Stimulated activated naive B cell treated with anti-CD40 and anti-IgM and Interleukin-4, amounts not matched to agents 10 μg/mL and 1 μg/mL and 100 μg/mL, for 72 hours (primary cell): ENCODE results near the gene CELF2.
A peak's percentile ranks its signal among the peaks of the same experiment; 100 is the strongest.

Source experiments
- ATAC-seq, 2 donors: fragments of 150-1000 bp; cut with Tn5 transposase; replicated peaks; 2 replicates each; pipeline ENCODE4 v1.10.0; 2021; ENCODE audit warnings: moderate library complexity in 1 of 2
- DNase-seq: peaks from one replicate; pipeline ENCODE4 v3.0.0; 2021
- H3K27ac Mint-ChIP-seq: one replicate; pipeline ENCODE4 v1.8.0; 2022; ENCODE audit warnings: mild to moderate bottlenecking, mixed read lengths
- H3K27me3 Mint-ChIP-seq, 2 donors: one replicate each; pipeline ENCODE4 v1.8.0; 2022; ENCODE audit warnings: mixed read lengths in 2 of 2
- H3K36me3 Mint-ChIP-seq, 2 donors: one replicate each; pipeline ENCODE4 v1.8.0; 2022; ENCODE audit warnings: mixed read lengths in 2 of 2, mild to moderate bottlenecking in 1 of 2
- H3K4me1 Mint-ChIP-seq, 2 donors: one replicate each; pipeline ENCODE4 v1.8.0; 2022; ENCODE audit warnings: mixed read lengths in 2 of 2, mild to moderate bottlenecking in 1 of 2
- H3K4me3 Mint-ChIP-seq, 2 donors: one replicate each; pipeline ENCODE4 v1.8.0; 2022; ENCODE audit warnings: mild to moderate bottlenecking in 2 of 2, mixed read lengths in 2 of 2, moderate library complexity in 1 of 2
- H3K9me3 Mint-ChIP-seq, 2 donors: one replicate each; pipeline ENCODE4 v1.8.0; 2022; ENCODE audit warnings: mixed read lengths in 2 of 2, mild to moderate bottlenecking in 1 of 2

The CELF2 gene

DNA sequence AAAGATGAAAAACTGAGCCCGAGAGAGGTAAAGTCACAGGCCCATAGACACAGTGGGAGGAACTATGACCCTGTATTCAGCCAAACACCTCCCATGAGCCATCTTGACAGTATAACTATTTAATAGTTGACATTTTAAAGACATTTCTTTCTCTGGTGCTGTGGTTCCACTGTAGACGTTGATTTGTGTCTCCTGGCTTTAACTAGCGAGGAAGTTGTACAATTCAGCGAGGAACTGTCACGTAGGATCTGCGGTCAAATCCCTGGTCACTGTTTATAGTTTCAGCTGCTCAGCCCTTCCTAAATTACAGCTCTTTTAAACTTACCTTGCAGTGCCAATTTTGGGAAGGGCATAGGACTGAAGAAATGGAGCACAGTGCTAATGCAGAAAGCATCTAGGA lies 7.1 kb upstream of the CELF2 start:
- no peaks in the 10 kb centered on the region for H3K9me3 Mint-ChIP-seq
- H3K27ac Mint-ChIP-seq, result no peak overlapping the region
- no peak overlapping the region for H3K4me3 Mint-ChIP-seq
- H3K36me3 Mint-ChIP-seq, result no peaks in the 10 kb centered on the region
- ATAC-seq (no peak), DNase-seq (no peak)
- peaks cover 2 to 4% of the 10 kb centered on the region in 2 donors for H3K4me1 Mint-ChIP-seq
- H3K27me3 Mint-ChIP-seq, result peaks cover 70 to 72% of the 10 kb centered on the region in 2 donors

DNA sequence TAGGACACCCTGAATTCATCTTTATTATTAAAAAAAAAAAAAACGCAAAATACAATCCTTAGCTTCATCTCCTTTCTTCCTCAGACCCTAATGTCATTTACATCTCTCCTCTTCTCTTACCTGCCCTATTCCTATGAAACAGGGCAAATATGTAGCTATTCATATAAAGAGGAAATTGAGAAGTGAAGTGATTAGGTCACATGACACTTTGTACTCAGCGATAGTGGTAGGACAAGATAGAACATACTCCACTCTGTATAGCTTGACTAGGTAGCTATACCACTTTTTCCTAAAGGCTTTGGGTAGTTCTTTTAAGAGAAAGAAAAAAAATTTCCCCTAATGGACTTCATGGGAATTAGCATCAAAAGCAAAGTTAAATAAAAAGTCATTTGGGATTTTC lies 6.2 kb upstream of the CELF2 start:
- no peak overlapping the region for H3K4me3 Mint-ChIP-seq
- H3K36me3 Mint-ChIP-seq, result no peaks in the 10 kb centered on the region
- no peak overlapping the region for H3K27ac Mint-ChIP-seq
- H3K9me3 Mint-ChIP-seq, result no peaks in the 10 kb centered on the region
- DNase-seq (no peak), ATAC-seq (no peak)
- peaks cover 2 to 4% of the 10 kb centered on the region in 2 donors for H3K4me1 Mint-ChIP-seq
- H3K27me3 Mint-ChIP-seq, result peaks cover 62 to 63% of the 10 kb centered on the region in 2 donors

DNA sequence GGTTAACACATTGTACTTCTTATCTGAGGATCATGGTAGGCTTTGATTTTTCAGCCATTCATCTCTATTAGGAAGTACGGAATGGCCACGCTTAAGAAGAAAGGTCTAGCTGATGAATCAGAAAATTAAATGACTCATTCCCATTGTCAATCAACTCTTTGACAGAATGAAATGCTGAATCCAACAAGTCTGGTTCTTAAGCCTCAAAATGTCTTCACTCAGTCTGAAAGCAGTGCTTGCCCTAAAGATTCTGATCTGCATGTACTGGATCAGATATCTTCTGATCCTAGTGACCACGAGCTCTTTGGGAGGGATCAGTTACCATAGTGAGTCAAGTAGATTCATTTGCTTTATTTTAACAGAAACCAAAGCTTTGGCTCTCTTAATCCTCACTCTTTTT lies 5.7 kb upstream of the CELF2 start:
- H3K27ac Mint-ChIP-seq, result no peak overlapping the region

DNA sequence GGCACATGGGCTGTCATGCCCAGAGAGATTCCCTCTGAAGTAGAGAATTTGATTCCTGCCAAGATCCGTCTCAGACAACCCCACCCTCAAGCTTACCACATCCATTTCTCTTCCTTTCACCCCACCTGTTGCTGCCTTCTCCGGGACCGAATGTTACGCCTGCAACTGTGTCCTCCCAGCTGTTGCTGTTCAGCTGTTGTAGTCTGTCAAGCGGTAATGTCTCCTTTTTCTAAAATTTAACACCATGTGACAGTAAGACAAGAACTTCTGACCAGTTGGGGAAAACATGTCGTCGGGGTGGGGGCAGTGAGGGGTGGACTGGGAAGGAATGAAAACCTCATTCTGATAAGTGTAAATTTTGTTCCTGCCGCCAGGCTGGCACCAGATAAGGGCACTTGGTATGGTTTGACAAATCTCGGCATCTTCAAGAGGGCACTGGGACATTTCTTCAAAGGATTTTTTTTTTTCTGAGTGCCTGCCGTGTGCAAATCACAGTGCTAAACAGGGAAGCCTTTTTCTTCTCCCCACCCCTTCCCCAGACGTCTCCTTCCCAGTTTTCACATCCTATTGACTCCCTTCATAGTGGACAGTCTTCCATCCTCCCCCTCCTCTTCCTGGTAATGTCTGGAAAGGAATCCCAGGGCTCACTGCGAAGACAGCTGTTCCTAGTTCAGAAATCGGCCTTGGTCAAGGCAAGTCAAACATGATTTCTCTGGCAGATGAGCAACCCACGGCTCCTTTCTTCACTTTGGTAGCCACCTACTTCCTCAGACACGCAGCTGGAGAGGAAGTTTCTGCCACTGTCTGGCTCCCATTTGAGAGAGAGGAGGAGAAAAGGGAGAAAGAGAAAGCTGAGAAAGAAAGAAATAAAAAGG lies 5.0 kb upstream of the CELF2 start:
- H3K4me3 Mint-ChIP-seq, result no peak overlapping the region
- no peak overlapping the region for H3K27ac Mint-ChIP-seq
- no peak for DNase-seq
- H3K36me3 Mint-ChIP-seq, result no peaks in the 10 kb centered on the region
- no peaks in the 10 kb centered on the region for H3K9me3 Mint-ChIP-seq
- ATAC-seq, result no peak
- H3K27me3 Mint-ChIP-seq, result peaks cover 59 to 66% of the 10 kb centered on the region in 2 donors
- peaks cover 2 to 4% of the 10 kb centered on the region in 2 donors for H3K4me1 Mint-ChIP-seq

More for the DNA sequence above, 5.7 kb upstream of the CELF2 start:
- peaks cover 2 to 4% of the 10 kb centered on the region in 2 donors for H3K4me1 Mint-ChIP-seq
- ATAC-seq, result no peak
- H3K4me3 Mint-ChIP-seq, result no peak overlapping the region
- peaks cover 62% of the 10 kb centered on the region in 2 donors for H3K27me3 Mint-ChIP-seq
- no peaks in the 10 kb centered on the region for H3K9me3 Mint-ChIP-seq
- DNase-seq, result no peak
- no peaks in the 10 kb centered on the region for H3K36me3 Mint-ChIP-seq

DNA sequence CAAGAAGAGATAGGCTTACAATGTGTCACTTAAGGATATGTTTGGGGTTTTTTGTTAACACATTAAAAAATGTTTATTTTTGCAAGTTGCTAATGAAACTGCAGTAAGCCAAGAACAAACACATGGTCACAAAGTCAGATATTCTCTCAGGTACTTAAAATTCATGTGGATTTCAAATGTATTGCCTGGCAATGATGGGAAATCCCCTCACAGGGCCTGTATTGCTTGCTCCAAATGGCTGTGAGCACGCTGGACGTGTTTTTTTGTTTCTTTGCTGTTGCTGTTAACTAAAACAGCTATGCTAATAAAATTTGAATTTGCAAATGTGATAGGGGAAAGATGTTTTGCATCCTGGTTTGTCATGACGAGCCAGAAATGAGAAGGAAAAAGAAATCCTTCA lies 3.8 kb upstream of the CELF2 start:
- no peaks in the 10 kb centered on the region for H3K9me3 Mint-ChIP-seq

DNA sequence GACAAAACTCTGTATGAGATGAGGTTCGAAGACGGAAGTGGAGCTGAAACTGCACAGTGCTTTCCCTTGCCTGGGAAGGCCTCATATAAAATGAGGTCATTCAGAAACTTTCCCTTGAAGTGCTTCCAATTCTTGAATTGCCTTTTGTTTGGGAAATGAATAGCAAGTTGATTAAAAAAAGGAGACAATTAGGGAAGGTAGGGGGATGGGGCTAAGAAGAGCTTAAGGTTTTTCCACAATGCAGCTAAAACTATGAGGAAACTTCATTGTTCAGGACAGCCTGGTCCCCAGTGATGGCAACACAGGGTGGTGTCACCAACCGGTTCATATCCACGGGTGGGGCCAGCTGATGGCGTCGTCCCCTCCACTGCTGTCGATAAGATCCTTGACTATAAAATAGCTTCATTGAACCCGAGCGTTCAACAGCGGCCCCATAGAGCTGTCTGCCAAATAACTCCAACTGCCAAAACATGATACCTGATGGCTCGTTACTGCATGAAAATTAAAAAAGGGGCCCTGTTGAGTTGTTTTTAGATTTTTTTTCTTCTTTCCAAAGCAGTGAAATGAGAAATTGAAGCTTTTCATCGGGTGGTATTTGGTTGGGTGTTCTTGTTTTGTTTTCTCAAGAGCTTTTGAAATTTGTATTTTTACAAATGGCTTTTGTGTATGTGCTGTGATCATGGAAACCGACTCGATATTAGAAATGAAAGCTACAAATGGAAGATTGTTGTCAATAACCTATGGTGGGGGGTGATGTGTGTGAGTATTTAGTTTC lies 2.8 kb upstream of the CELF2 start:
- no peaks in the 10 kb centered on the region for H3K36me3 Mint-ChIP-seq
- no peaks in the 10 kb centered on the region for H3K9me3 Mint-ChIP-seq
- ATAC-seq (no peak), DNase-seq (no peak)
- no peak overlapping the region for H3K27ac Mint-ChIP-seq
- no peak overlapping the region for H3K4me3 Mint-ChIP-seq
- peaks cover 8 to 11% of the 10 kb centered on the region in 2 donors for H3K4me1 Mint-ChIP-seq
- H3K27me3 Mint-ChIP-seq, result peaks cover 52 to 64% of the 10 kb centered on the region in 2 donors

More for the DNA sequence above, 3.8 kb upstream of the CELF2 start:
- Mint-ChIP-seq H3K4me3 (no peak overlapping the region), H3K4me1 (peaks cover 5 to 8% of the 10 kb centered on the region in 2 donors), H3K27ac (no peak overlapping the region), H3K36me3 (no peaks in the 10 kb centered on the region), H3K27me3 (peaks cover 51 to 63% of the 10 kb centered on the region in 2 donors)
- ATAC-seq (no peak), DNase-seq (no peak)

DNA sequence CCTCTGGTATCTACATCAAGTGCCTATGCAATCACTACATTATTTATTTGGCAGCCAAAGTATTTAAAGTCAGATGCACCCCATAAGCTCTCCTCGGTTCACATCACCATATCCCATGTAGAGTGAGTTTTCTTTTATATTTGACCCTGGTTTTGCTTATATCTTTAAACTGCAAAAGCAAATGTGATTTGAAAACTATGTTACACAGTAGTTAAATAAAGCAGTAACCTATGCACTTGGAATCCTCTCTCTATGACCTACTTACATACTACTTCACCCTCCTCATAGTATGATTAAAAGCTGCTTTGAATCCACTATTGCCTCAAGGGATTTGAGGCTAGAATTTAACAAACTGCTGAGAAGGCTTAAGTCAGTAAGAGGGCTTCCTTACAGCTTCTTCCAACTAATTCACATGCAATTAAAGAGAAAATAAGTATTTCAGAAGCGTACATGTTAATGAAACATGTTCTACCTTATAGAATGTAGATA lies 2.2 kb upstream of the CELF2 start:
- Mint-ChIP-seq H3K4me3 (no peak overlapping the region), H3K27ac (no peak overlapping the region), H3K9me3 (no peaks in the 10 kb centered on the region), H3K27me3 (peaks cover 53 to 64% of the 10 kb centered on the region in 2 donors), H3K4me1 (peaks cover 8 to 11% of the 10 kb centered on the region in 2 donors), H3K36me3 (no peaks in the 10 kb centered on the region)
- DNase-seq, result no peak
- no peak for ATAC-seq

DNA sequence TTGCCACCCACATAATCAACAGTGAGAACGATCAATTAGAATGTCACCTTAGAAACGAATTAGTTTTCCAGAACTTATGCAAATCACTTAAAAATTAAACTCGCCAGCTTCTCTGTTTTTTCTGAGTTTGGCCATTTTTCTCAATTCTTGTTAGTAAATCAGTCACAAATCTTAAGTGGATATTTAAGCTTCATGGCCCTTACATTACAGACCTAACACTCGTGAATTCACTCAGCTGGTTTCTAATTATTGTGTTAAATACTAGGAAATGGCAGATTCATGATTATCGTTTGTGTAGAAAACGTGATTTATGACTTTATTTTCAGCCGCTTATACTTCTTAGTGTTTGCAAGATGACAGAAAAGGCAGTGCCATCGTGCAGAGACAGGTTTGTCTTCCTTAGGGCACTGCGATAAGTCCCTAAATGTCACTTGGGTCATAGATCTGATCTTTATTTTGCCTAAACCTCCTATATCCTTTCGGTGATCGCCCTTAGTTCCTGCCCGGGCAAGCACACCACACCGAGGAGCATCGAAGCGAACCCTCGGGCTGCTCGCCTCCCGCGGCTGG lies 587 bp upstream of the CELF2 start:
- Mint-ChIP-seq H3K27me3 (peaks cover 47 to 56% of the 10 kb centered on the region in 2 donors), H3K4me3 (peak overlapping the region; percentile 74 to 80), H3K36me3 (no peaks in the 10 kb centered on the region), H3K27ac (peak overlapping the region; percentile 59), H3K4me1 (peaks cover 8 to 11% of the 10 kb centered on the region in 2 donors), H3K9me3 (no peaks in the 10 kb centered on the region)
- DNase-seq, result no peak
- peak; percentile 64 to 68 for ATAC-seq

DNA sequence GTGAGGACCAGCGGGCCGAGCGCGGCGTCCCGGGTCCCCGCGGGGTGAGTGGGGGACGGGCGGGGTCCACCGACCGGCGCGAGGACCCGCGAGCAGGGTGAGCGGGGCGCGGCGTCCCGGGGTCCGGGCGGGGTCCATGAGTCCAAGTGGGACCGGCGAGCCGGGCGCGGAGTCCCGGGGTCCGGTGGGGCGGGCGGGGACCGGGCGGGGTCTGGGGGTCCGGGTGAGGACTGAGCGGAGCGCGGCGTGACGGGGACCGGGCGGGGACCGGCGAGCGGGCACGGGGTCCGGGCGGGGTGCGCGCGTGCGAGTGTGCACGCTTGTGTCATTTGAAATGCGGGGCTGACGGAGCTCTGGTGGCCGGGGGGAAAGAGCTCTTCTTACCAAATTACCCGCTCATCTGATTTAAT lies 765 bp downstream of the CELF2 start:
- no peak for DNase-seq
- peaks cover 6 to 7% of the 10 kb centered on the region in 2 donors for H3K4me1 Mint-ChIP-seq
- H3K4me3 Mint-ChIP-seq, result peak overlapping the region; percentile 69 to 83
- no peaks in the 10 kb centered on the region for H3K9me3 Mint-ChIP-seq
- ATAC-seq, result peak; percentile 36 to 45
- H3K36me3 Mint-ChIP-seq, result no peaks in the 10 kb centered on the region
- H3K27ac Mint-ChIP-seq, result no peak overlapping the region
- peaks cover 48% of the 10 kb centered on the region in 2 donors for H3K27me3 Mint-ChIP-seq

DNA sequence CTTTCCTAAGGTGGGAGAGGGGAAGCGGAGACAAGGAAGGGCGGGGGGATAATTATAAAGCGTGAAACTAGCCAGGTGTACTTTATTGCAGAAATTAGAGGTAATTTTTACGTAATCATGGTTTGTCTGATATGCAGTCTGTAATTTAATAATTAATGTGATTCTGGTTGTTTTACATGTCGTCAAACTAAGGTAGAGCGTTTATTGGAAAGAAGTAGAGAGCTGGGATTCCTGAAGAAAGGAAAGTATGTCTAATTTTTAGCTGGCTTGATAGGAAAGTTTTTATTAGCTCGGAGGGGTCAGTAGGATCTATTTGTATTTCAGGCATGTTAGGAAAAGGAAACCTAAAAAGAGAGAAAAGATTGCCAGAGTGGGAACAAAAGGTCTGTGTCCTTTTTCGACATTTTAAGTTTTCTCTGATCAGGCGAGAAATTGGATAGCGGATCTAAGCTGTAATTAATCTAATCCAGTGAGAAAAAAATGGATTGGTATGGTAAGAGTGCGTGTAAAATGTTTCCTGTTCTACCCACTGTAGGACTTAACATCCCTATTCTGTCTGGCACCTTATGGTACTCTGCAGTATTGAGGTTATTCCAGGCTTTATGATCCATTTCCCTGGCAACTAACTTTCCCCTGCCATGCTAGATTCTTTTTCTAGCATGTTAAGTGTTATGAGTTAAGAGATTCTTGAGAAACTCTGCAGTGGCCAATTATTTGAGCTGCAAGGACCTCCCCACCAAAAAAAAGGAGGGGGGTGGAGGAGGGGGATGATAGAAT lies 1.4 kb downstream of the CELF2 start:
- Mint-ChIP-seq H3K27me3 (peaks cover 45 to 49% of the 10 kb centered on the region in 2 donors), H3K4me3 (peak overlapping the region; percentile 69 to 83), H3K27ac (no peak overlapping the region), H3K4me1 (peaks cover 6 to 7% of the 10 kb centered on the region in 2 donors), H3K36me3 (no peaks in the 10 kb centered on the region), H3K9me3 (no peaks in the 10 kb centered on the region)
- DNase-seq (no peak), ATAC-seq (no peak)

DNA sequence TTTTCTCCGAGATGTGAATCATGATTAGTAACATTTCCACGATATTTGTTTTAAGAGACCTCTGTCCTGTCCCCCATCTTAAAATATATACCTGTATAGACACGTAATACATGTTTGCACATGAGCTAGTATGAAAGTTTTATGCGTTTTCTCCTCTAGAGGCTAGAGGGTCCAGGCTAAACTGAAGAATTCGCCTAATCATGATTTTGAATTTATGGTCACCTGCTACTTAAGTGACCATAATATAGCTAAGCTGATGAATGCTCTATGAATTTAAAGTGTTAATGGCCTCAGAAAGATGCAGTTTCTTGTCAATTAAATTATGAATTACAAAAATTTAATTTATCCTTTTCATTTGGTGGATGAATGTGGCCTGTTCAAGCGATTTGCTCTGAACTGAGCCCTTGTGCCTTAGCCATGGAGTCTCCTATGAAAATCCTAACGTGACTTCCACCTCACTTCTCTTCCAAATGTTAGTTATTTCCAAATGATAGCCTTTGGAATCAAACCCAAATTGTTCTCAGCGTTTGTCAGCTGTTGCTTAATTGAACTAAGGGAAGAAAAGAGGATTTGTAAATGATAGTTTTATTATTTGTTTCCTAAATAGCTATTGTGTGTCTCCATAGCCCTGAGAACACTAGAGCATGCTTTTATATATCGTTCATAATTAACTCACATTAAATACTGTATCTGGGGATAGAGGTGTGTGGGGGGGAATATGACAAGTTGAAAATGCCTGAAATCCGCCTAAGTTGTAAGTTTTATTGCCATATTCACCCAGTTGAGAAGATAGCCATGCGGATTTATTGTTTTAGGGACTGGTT lies 2.3 kb downstream of the CELF2 start:
- Mint-ChIP-seq H3K27me3 (peaks cover 37 to 47% of the 10 kb centered on the region in 2 donors), H3K27ac (no peak overlapping the region)

DNA sequence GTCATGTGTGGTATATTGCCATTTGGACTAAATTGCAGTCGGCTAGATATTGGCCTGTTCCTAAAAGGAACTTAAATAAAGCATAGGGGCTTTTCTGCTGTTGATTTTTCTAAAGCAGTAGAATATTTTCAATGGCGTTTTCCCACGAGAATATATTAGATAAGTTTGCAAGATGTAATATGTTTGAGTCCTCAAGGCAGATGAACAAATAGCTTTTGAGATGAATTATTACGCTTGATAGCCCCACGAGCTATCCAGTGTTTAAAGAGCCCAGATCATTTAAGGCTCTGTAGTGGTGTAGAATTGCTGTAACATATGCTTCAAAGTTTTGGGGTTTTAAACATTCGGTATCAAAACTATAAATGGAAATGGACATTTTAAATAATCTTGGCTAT lies 2.9 kb downstream of the CELF2 start:
- DNase-seq (no peak), ATAC-seq (no peak)
- no peak overlapping the region for H3K27ac Mint-ChIP-seq
- H3K27me3 Mint-ChIP-seq, result peaks cover 37 to 41% of the 10 kb centered on the region in 2 donors
- H3K4me1 Mint-ChIP-seq, result peaks cover 6 to 7% of the 10 kb centered on the region in 2 donors
- no peak overlapping the region for H3K4me3 Mint-ChIP-seq
- H3K9me3 Mint-ChIP-seq, result no peaks in the 10 kb centered on the region
- no peaks in the 10 kb centered on the region for H3K36me3 Mint-ChIP-seq

More for the DNA sequence above, 2.3 kb downstream of the CELF2 start:
- DNase-seq, result no peak
- H3K9me3 Mint-ChIP-seq, result no peaks in the 10 kb centered on the region
- H3K4me1 Mint-ChIP-seq, result peaks cover 6 to 7% of the 10 kb centered on the region in 2 donors
- H3K36me3 Mint-ChIP-seq, result no peaks in the 10 kb centered on the region
- no peak for ATAC-seq
- no peak overlapping the region for H3K4me3 Mint-ChIP-seq

DNA sequence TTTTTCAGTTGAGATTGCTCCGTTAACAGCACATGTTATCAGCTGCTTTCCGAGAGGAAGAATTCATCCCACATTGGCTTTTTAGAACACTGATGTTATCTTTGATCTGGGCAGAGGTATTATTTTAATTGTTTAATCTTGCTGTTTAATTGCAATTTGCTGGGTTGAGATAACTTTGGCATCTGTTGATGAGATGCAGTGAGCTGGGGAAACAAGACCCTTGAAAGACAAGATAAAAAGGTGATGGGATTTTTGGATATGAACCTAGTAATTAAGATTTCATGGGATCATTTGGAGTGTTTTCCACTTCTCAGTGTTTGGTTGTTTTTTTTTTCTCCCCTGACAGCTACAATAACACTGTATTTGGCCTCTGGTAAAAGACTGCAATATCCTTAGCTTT lies 4.5 kb downstream of the CELF2 start:
- peaks cover 6 to 7% of the 10 kb centered on the region in 2 donors for H3K4me1 Mint-ChIP-seq
- no peak overlapping the region for H3K4me3 Mint-ChIP-seq
- no peaks in the 10 kb centered on the region for H3K36me3 Mint-ChIP-seq
- no peak for DNase-seq
- H3K9me3 Mint-ChIP-seq, result no peaks in the 10 kb centered on the region
- no peak overlapping the region for H3K27ac Mint-ChIP-seq
- ATAC-seq, result no peak
- H3K27me3 Mint-ChIP-seq, result peaks cover 41 to 44% of the 10 kb centered on the region in 2 donors
